Measurements from ENCODE around the gene SMYD3.
A peak's percentile ranks its signal among the peaks of the same experiment; 100 is the strongest.

SMYD3 gene

DNA sequence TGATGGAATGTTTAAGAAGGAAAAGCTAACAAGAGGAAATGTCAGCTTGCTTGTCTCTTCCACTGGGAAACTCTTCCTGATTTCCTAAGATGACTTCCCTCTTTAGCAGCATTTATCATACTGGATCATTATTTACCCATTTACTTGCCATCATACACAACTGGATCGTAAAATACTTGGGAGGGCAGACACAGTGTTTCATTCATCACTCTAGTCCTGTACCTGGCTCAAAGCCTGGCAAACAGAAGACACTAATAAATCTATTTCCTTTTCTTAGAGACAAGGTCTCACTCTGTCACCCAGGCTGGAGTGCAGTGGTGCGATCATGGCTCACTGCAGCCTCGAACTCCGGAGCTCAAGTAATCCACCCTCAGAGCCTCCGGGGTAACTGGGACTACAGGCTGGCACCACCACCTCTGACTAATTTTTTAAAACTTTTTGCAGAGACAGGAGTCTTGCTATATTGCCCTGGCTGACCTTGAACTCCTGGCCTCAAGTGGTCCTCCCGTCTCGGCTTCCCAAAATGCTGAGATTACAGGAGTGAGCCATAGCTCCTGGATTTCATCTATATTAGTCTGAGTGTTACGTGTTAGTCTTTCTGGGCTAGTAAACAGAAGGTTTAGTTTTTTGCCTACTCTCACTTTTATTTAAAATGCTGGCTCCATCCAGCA is 574.6 kb downstream of the SMYD3 start:
- no peak overlapping the region for H3K27ac ChIP-seq
- no peak overlapping the region for H3K4me3 ChIP-seq

- no peak overlapping the region for H3K4me3 ChIP-seq
- H3K27ac ChIP-seq: no peak overlapping the region
Measured at GRCh38 chr1:245931450-245931849, 575.6 kb downstream of the SMYD3 start.

DNA sequence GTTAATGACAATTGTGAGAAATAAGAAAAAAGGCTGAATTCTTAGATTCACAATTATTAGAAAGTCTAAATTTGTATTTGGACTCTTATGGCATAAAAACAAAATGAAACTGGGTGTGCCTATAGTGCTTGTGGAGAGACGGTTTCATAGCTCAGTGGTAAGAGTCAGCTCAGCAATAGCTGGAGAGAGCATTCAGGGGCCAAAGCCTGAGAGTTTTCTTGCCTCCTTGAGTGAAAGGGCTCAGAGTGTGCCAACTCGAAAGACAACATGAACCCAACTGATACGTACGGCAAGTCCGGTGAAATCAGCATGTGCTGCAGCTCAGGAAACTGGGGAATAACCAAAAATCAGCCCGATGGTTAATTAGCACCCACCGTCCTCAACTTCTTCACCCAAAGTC is 577.9 kb downstream of the SMYD3 start:
- Histone ChIP-seq H3K4me3 (no peak overlapping the region), H3K27ac (no peak overlapping the region)

DNA sequence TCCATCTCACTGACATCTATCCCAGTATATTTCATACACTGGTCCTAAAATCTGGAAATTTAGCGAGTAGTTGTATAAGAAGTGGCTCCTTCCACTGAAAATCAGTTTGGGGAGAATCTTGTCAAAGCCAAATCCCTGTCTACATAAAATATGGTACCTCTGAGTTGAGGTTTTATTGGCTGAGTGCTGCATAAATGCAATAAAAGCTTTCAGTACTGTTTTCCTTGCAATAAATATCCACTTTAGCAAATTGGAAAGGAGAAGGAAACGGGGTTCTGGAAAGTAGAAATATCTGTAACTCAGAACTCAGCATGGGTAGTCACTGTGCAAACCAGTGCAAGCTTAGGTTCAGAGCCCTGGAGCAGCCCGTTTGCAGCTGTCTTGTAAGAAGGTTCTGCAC is 580.2 kb downstream of the SMYD3 start:
- Histone ChIP-seq H3K4me3 (no peak overlapping the region), H3K27ac (no peak overlapping the region)

GRCh38 chr1:245923215-245923614 is 583.9 kb downstream of the SMYD3 start:
- H3K4me3 ChIP-seq: no peak overlapping the region
- H3K27ac ChIP-seq: no peak overlapping the region

DNA sequence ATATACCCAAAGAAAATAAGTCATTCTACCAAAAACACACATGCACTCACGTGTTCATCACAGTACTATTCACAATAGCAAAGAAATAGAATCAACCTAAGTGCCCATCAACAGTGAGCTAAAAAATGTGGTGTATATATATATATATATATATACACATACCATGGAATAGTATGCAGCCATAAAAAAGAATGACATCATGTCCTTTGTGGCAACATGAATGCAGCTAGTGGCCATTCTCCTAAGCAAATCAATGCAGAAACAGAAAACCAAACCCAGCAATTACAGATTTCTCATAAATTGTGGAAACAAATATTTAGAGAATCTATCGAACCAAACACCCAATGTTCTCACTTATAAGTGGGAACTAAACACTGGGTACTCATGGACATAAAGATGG is 585.7 kb downstream of the SMYD3 start:
- Histone ChIP-seq H3K4me3 (no peak overlapping the region), H3K27ac (no peak overlapping the region)

- Histone ChIP-seq H3K4me3 (no peak overlapping the region), H3K27ac (no peak overlapping the region)
Measured at GRCh38 chr1:245917403-245917802, 589.7 kb downstream of the SMYD3 start.

- H3K4me3 ChIP-seq: no peak overlapping the region
- no peak overlapping the region for H3K27ac ChIP-seq
Measured at GRCh38 chr1:245915841-245916240, 591.2 kb downstream of the SMYD3 start.

DNA sequence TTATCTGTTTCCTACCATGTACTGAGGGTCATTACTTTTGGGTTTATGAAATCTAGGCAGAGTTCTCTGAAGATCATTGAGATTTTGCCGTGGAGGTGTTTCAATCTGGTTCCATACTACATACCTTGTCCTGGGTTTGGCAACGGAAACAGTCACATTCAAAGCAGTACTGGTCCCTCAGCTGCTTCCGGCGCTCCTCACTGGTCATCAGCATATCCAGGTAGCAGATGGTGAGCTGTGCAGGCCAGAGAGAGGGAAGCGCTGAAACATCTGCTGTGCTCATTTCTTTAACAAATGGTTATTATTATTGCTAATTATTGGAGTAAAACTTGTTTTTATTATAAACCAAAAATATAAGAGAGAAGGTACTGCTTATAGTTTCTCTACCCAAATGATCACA is 591.7 kb downstream of the SMYD3 start:
- Histone ChIP-seq H3K27ac (no peak overlapping the region), H3K4me3 (no peak overlapping the region)

GRCh38 chr1:245908543-245908942 is 598.5 kb downstream of the SMYD3 start:
- H3K27ac ChIP-seq: no peak overlapping the region
- no peak overlapping the region for H3K4me3 ChIP-seq

DNA sequence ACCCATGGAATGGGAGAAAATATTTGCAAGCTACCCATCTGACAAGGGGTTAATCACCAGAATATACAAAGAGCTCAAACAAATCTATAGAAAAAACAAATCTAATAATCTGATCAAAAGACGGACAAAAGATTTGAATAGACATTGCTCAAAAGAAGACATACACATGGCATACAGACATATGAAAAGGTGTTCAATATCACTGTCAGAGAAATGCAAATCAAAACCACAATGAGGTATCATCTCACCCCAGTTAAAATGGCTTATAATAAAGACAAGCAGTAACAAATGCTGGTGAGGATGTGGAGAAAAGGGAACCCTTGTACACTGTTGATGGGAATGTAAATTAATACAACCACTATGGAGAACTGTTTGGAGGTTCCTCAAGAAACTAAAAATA is 600.9 kb downstream of the SMYD3 start:
- Histone ChIP-seq H3K4me3 (no peak overlapping the region), H3K27ac (no peak overlapping the region)

GRCh38 chr1:245903851-245904250 is 603.2 kb downstream of the SMYD3 start:
- no peak overlapping the region for H3K4me3 ChIP-seq
- no peak overlapping the region for H3K27ac ChIP-seq

DNA sequence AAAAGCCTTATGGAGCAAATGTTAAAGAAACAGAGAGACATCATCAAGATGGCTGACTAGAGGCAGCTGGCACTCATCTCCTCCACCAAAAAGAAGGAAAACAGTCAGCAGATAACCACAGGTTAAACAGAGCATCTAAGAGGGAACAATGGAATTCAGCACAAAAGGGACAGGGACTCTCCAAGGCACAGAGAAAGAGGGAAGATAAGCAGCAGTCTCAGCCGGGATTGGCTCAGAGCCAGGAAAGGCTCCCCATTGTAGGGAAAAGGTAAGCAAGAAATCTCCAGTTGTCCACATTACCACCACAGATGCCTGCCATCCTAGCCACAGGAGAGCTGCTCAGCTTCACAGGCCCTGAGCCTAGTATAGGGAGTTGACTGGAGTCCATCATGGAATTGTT is 605.5 kb downstream of the SMYD3 start:
- Histone ChIP-seq H3K27ac (no peak overlapping the region), H3K4me3 (no peak overlapping the region)

- Histone ChIP-seq H3K4me3 (no peak overlapping the region), H3K27ac (no peak overlapping the region)
Measured at GRCh38 chr1:245901037-245901436, 606.0 kb downstream of the SMYD3 start.

- no peak overlapping the region for H3K4me3 ChIP-seq
Measured at GRCh38 chr1:245898581-245898980, 608.5 kb downstream of the SMYD3 start.

GRCh38 chr1:245896258-245896657 is 610.8 kb downstream of the SMYD3 start:
- no peak overlapping the region for H3K4me3 ChIP-seq
- no peak overlapping the region for H3K27ac ChIP-seq

More at GRCh38 chr1:245898581-245898980, 608.5 kb downstream of the SMYD3 start:
- peak overlapping the region in 1 of 21 experiments; percentile 43 for H3K27ac ChIP-seq

DNA sequence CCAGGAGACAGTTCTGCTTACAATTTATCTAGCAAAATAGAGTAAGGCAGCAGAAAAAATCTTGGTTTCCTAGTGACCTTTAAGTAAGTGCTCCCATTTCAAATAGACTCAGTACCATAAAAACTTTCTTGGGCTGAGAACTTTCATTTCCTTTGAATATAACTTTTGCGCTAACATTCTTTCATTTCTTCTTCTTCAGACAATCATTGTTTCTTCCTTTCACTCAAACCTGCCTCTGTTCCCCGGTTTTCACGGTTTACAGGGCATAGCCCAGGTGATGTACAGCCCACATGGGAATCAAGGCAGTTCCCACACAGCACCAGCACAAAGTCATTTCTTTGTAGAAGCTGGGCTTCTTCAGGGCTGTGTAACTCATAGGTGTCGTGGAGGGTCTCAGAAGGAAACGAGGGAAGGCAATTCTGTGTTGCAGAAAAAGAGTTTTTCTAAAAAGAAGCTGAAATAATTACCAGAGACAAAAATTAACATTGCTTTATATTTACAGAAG is 611.6 kb downstream of the SMYD3 start:
- Histone ChIP-seq H3K27ac (no peak overlapping the region), H3K4me3 (no peak overlapping the region)

DNA sequence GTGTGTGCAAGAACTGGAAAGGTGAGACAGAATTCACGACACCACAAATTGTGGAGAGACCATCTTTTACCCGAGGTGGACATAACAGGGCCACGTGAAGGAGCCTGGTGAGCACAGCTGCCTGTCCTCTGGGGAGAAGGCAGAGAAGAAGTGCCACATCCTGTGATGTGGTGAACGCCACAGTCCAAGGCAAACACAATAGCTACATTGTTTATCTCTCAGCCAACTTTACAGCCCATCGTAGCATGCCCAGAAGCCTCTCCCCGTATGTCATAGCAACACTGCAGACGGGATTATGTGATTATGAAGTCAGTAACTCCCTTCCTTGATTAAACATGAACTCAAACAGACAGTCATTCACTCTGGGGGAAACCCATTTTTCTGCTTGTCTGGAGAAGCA is 612.2 kb downstream of the SMYD3 start:
- Histone ChIP-seq H3K4me3 (no peak overlapping the region), H3K27ac (no peak overlapping the region)

DNA sequence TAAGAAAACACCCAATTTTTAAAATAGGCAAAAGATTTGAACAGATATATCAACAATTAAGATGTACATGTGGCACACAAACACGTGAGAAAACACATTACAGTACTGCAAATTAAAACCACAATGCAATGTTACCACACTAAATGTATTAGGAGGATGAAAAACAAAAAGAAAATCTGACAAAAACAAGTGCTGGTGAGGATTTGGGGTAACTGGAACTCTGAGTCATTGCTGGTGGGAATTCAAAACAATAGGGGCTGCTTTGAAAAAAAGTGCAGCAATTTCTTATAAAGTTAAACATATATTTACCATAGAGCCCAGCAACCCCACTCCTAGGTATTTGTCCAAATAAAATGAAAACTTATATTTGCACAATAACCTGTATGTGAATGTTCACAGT is 614.1 kb downstream of the SMYD3 start:
- no peak overlapping the region for H3K4me3 ChIP-seq
- no peak overlapping the region for H3K27ac ChIP-seq

GRCh38 chr1:245888809-245889208 is 618.3 kb downstream of the SMYD3 start:
- no peak overlapping the region for H3K27ac ChIP-seq
- no peak overlapping the region for H3K4me3 ChIP-seq

GRCh38 chr1:245887829-245888228 is 619.2 kb downstream of the SMYD3 start:
- Histone ChIP-seq H3K27ac (no peak overlapping the region), H3K4me3 (no peak overlapping the region)

DNA sequence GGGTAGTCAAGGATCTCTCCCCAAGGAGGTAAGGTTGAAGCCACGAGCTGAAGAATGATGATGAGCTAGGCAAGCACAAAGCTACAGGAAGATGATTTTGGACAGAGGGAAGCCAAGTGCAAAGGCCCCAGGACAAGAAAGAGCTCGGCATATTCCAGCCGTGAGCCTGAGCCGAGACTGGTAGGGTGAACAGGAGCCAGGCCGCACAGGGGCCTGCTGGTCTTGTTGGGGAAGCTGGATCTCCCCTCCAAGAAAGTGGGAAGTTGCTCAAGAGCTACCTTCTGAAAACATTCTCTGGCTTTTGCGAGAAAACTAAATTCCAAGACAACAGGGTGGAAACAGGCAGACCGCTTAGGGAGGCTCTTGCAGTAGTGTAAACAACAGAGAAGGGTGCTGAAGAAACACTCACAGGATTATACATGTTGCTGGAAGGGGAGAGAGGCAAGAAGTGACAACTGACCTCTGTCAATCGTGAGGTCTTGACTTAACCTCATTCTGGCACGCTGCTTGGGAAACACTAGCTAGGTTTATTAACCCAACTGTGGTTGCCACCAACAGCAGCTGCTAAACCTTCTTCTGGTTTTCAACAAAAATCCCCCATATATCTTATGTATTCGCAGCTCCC is 625.2 kb downstream of the SMYD3 start:
- H3K27ac ChIP-seq: no peak overlapping the region
- no peak overlapping the region for H3K4me3 ChIP-seq

Measured in skin epidermis (tissue), 12 donors.